Measurements from ENCODE around the gene ADAM15. TPM values are rescaled to one million over a fixed set of nuclear protein-coding genes. Genes with fewer than 3 reads are reported as not detected.
A peak's percentile ranks its signal among the peaks of the same experiment; 100 is the strongest.

Gene ADAM15
- total and polyA plus RNA-seq, 5 experiments from 2014 or later: 2.8 to 21.9 (median 4.5) TPM

DNA sequence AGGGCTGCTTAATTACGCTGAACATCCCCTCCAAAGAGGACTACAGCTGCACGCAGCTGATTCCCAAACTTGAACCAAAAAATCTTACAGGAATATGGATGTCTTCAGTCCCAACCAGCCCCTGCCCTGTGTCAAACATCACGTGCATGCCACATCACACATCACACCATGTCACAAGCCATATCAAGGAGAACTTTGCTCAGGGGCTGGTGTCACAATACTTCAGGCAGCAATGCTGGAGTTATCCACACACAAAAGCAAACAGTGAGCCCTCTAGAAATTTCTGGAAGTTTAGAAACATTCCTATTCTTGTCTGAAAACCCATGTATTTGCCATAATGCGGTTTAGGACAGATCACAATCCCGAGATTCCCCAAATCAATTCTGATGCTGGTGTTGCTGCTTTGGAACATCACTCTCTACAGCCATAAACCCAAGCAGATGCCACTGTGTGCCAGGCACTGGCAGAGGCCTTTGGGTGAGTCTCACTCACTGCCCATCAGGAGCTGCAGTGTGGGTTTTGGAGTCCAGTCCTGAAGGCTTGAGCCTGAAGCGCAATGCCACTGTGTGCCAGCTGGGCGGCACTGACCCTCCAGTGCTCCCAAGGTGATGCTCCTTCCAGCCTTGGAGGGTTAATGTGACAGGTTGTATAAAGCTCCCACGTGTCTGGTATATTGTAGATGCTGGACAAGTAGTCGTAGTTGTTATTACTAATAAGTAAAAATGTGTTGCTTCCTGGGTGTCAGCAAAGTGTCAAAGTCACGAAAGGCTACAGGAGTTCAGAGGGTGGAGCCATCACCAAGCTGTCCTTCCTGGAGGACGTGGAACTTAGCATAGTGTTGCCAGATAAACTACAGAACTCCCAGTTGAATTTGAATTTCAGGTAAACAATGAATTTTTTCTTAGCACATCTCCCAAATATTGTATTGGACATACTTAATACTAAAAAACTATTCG lies 56.5 kb downstream of the ADAM15 start:
- Mint-ChIP-seq H3K36me3 (no peaks in the 10 kb centered on the region), H3K27me3 (peaks cover 0 to 2% (median 0%) of the 10 kb centered on the region in 5 donors), H3K9me3 (no peaks in the 10 kb centered on the region), H3K4me3 (no peak overlapping the region), H3K4me1 (no peaks in the 10 kb centered on the region), H3K27ac (peak overlapping the region in 3 of 10 donors; percentile 19 to 41 (median 27))
- DNase-seq: no peak
- no peak for ATAC-seq
- POLR2A ChIA-PET: no interaction called here

DNA sequence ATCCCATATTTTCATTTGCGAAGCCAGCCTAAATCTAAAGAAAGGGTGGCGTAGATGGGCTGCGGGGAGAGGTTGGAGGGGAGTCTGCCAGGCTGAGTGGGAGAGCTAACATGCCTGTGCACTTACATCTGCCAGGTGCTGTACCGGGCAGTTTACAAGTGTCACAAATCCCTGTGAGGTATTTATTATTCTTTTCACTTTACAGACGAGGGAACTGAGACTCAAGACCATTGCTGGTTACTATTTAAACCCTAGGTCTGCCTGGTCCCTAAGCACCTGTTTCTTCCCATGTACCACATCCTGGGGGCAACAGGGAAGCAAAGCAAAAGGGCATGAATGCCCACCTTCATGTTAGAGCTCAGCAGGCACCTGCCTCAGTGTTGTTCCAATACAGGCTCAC lies 57.2 kb downstream of the ADAM15 start:
- no peak overlapping the region for H3K4me3 Mint-ChIP-seq
- H3K4me1 Mint-ChIP-seq: no peaks in the 10 kb centered on the region
- H3K27ac Mint-ChIP-seq: peak overlapping the region in 2 of 10 donors; percentile 19 to 27

DNA sequence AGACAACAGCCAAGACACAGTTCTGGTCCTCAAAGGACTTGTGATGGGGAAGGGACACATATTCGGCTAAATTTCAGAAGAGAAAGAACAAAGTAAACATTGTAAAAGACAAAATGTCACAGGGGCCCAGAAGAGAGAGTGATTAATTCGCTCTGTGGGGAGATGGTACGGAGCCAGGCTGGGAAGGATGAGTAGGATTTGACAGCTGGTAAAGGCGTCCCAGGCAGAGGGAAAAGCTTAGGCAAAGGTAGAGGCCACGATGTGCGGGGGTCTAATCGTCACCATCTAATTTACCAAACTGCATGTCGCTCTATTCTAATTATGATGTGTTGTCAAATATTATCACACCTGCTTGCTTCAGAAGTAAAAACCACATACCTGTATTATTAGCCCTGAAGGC lies 59.3 kb downstream of the ADAM15 start:
- Mint-ChIP-seq H3K36me3 (no peaks in the 10 kb centered on the region), H3K9me3 (no peaks in the 10 kb centered on the region), H3K27me3 (peaks cover 0 to 2% (median 0%) of the 10 kb centered on the region in 5 donors), H3K4me1 (no peaks in the 10 kb centered on the region), H3K27ac (no peak overlapping the region), H3K4me3 (no peak overlapping the region)
- ATAC-seq (no peak), DNase-seq (no peak)
- POLR2A ChIA-PET: no interaction called here

More for the DNA sequence above, 57.2 kb downstream of the ADAM15 start:
- Mint-ChIP-seq H3K36me3 (no peaks in the 10 kb centered on the region), H3K9me3 (no peaks in the 10 kb centered on the region), H3K27me3 (peaks cover 0 to 2% (median 0%) of the 10 kb centered on the region in 5 donors)
- DNase-seq (no peak), ATAC-seq (no peak)
- POLR2A ChIA-PET: no interaction called here

DNA sequence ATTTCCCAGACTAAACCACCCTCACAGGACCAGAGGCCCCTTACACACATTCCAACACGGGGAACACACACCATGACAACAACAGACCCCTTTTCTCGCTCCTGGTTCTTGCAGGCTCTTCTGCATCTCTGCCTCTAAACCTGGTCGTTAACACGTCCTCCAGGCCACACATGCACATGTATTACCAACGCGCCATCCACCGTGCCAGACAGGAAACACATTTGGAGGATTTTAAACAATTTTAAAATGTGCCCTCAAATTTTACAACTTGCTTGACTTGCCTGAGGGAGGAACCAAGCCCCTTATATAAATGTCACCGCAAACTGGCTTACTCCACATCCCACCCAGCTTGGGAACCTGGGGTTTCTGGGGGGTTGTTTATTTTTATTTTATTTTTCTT lies 59.7 kb downstream of the ADAM15 start:
- POLR2A ChIA-PET: no interaction called here
- Mint-ChIP-seq H3K4me1 (no peaks in the 10 kb centered on the region), H3K4me3 (no peak overlapping the region), H3K9me3 (no peaks in the 10 kb centered on the region), H3K36me3 (no peaks in the 10 kb centered on the region), H3K27me3 (peaks cover 0 to 2% (median 0%) of the 10 kb centered on the region in 5 donors), H3K27ac (no peak overlapping the region)
- ATAC-seq (no peak), DNase-seq (no peak)

Other genes with a start within 250 kb of the ADAM15 start
- gene KCNN3, start 181.0 kb upstream of the ADAM15 start, total RNA-seq: under 1 TPM in 1 of 2 experiments, not detected in 1; 0.08 TPM
- gene KCNN3, start 181.0 kb upstream of the ADAM15 start, polyA plus RNA-seq: not detected
- gene PMVK, start 114.6 kb upstream of the ADAM15 start, total RNA-seq: 10 to 100 TPM; 11.7 to 13.5 TPM
- gene PMVK, start 114.6 kb upstream of the ADAM15 start, polyA plus RNA-seq: 10 to 100 TPM; 41.0 to 45.7 (median 45.1) TPM
- 100 to 1,000 TPM; 317 to 319 TPM for gene PBXIP1, start 95.2 kb upstream of the ADAM15 start, total RNA-seq
- gene PBXIP1, start 95.2 kb upstream of the ADAM15 start, polyA plus RNA-seq: 100 to 1,000 TPM; 182 to 239 (median 183) TPM
- gene PYGO2, start 89.5 kb upstream of the ADAM15 start, total RNA-seq: 10 to 100 TPM; 55.6 to 57.3 TPM
- 10 to 100 TPM; 21.5 to 50.8 (median 35.8) TPM for gene PYGO2, start 89.5 kb upstream of the ADAM15 start, polyA plus RNA-seq
- 10 to 100 TPM; 60.7 to 68.5 TPM for gene SHC1, start 80.6 kb upstream of the ADAM15 start, total RNA-seq
- gene SHC1, start 80.6 kb upstream of the ADAM15 start, polyA plus RNA-seq: 10 to 100 TPM; 22.6 to 27.4 (median 24.4) TPM
- gene CKS1B, start 76.6 kb upstream of the ADAM15 start, total RNA-seq: 10 to 100 TPM; 11.1 to 11.7 TPM
- 10 to 100 TPM; 58.0 to 66.6 (median 63.0) TPM for gene CKS1B, start 76.6 kb upstream of the ADAM15 start, polyA plus RNA-seq
- gene FLAD1, start 68.0 kb upstream of the ADAM15 start, total RNA-seq: 10 to 100 TPM; 46.6 to 46.8 TPM
- gene FLAD1, start 68.0 kb upstream of the ADAM15 start, polyA plus RNA-seq: 10 to 100 TPM; 30.9 to 41.8 (median 31.9) TPM
- gene LENEP, start 57.7 kb upstream of the ADAM15 start, total RNA-seq: under 1 TPM; 0.77 to 0.91 TPM
- gene LENEP, start 57.7 kb upstream of the ADAM15 start, polyA plus RNA-seq: not detected
- gene ZBTB7B, start 48.5 kb upstream of the ADAM15 start, total RNA-seq: 10 to 100 TPM; 12.9 to 13.1 TPM
- under 1 TPM; 0.12 to 0.59 (median 0.46) TPM for gene ZBTB7B, start 48.5 kb upstream of the ADAM15 start, polyA plus RNA-seq
- gene DCST2, start 17.5 kb upstream of the ADAM15 start, total RNA-seq: 1 to 10 TPM in 1 of 2 experiments, under 1 TPM in 1; 0.83 to 1.1 TPM
- gene DCST2, start 17.5 kb upstream of the ADAM15 start, polyA plus RNA-seq: not detected
- gene DCST1, start 17.5 kb upstream of the ADAM15 start, total RNA-seq: not detected
- gene DCST1, start 17.5 kb upstream of the ADAM15 start, polyA plus RNA-seq: not detected
- gene EFNA4, start 12.4 kb downstream of the ADAM15 start, total RNA-seq: 1 to 10 TPM; 4.6 to 5.3 TPM
- gene EFNA4, start 12.4 kb downstream of the ADAM15 start, polyA plus RNA-seq: 1 to 10 TPM; 1.0 to 2.6 (median 1.1) TPM
- 1 to 10 TPM in 1 of 2 experiments, under 1 TPM in 1; 0.88 to 1.2 TPM for gene EFNA3, start 27.5 kb downstream of the ADAM15 start, total RNA-seq
- 1 to 10 TPM in 1 of 3 donors, under 1 TPM in 2; 0.53 to 1.3 (median 0.56) TPM for gene EFNA3, start 27.5 kb downstream of the ADAM15 start, polyA plus RNA-seq
- gene EFNA1, start 76.6 kb downstream of the ADAM15 start, total RNA-seq: 1 to 10 TPM; 8.5 to 8.6 TPM
- 10 to 100 TPM in 1 of 3 donors, 1 to 10 TPM in 2; 2.9 to 12.0 (median 7.7) TPM for gene EFNA1, start 76.6 kb downstream of the ADAM15 start, polyA plus RNA-seq
- gene SLC50A1, start 84.5 kb downstream of the ADAM15 start, total RNA-seq: 10 to 100 TPM; 26.7 to 26.9 TPM
- gene SLC50A1, start 84.5 kb downstream of the ADAM15 start, polyA plus RNA-seq: 10 to 100 TPM; 50.3 to 72.7 (median 62.3) TPM
- 10 to 100 TPM; 45.2 to 59.8 TPM for gene DPM3, start 89.2 kb downstream of the ADAM15 start, total RNA-seq
- 100 to 1,000 TPM; 103 to 159 (median 159) TPM for gene DPM3, start 89.2 kb downstream of the ADAM15 start, polyA plus RNA-seq
- 100 to 1,000 TPM; 148 to 152 TPM for gene KRTCAP2, start 122.0 kb downstream of the ADAM15 start, total RNA-seq
- 100 to 1,000 TPM; 453 to 495 (median 490) TPM for gene KRTCAP2, start 122.0 kb downstream of the ADAM15 start, polyA plus RNA-seq
- gene TRIM46, start 122.5 kb downstream of the ADAM15 start, total RNA-seq: 1 to 10 TPM; 4.0 to 4.1 TPM
- gene TRIM46, start 122.5 kb downstream of the ADAM15 start, polyA plus RNA-seq: under 1 TPM; 0.40 to 0.92 (median 0.60) TPM
- gene THBS3, start 156.6 kb downstream of the ADAM15 start, total RNA-seq: 10 to 100 TPM; 36.8 to 37.9 TPM
- 1 to 10 TPM; 1.2 to 3.8 (median 3.0) TPM for gene THBS3, start 156.6 kb downstream of the ADAM15 start, polyA plus RNA-seq
- gene MTX1, start 157.4 kb downstream of the ADAM15 start, total RNA-seq: 10 to 100 TPM; 26.9 to 27.1 TPM
- 10 to 100 TPM; 45.8 to 50.7 (median 48.5) TPM for gene MTX1, start 157.4 kb downstream of the ADAM15 start, polyA plus RNA-seq
- 10 to 100 TPM; 10.7 to 13.5 TPM for gene ENTREP3, start 204.2 kb downstream of the ADAM15 start, total RNA-seq
- gene ENTREP3, start 204.2 kb downstream of the ADAM15 start, polyA plus RNA-seq: 1 to 10 TPM; 1.8 to 2.5 (median 2.3) TPM
- gene SCAMP3, start 211.0 kb downstream of the ADAM15 start, total RNA-seq: 100 to 1,000 TPM in 1 of 2 experiments, 10 to 100 TPM in 1; 93.3 to 105 TPM
- 100 to 1,000 TPM; 124 to 189 (median 138) TPM for gene SCAMP3, start 211.0 kb downstream of the ADAM15 start, polyA plus RNA-seq
- gene CLK2, start 222.2 kb downstream of the ADAM15 start, total RNA-seq: 100 to 1,000 TPM; 115 to 134 TPM
- gene CLK2, start 222.2 kb downstream of the ADAM15 start, polyA plus RNA-seq: 10 to 100 TPM; 11.3 to 22.6 (median 12.9) TPM
- 1 to 10 TPM; 3.9 to 4.1 TPM for gene HCN3, start 226.1 kb downstream of the ADAM15 start, total RNA-seq
- gene HCN3, start 226.1 kb downstream of the ADAM15 start, polyA plus RNA-seq: under 1 TPM in 2 of 3 donors, not detected in 1; 0.20 to 0.51 TPM

All from naive thymus-derived CD8-positive, alpha-beta T cell (primary cell).